RKO (cell line): ENCODE results near the gene ZNF8.
"Not testable (repeated sequence)": the region's sequence is repeated elsewhere in the genome, so short reads cannot be mapped to it uniquely, and the experiment has no call there.

Experiments
- DNase-seq: peaks from one replicate; pipeline ENCODE4 v3.0.0-alpha.2; 2016; ENCODE audit warnings: low spot score

Gene ZNF8

GRCh38 chr19:58336216-58336615 lies 57.5 kb downstream of the ZNF8 start:
- no peak for DNase-seq

- no peak for DNase-seq
Measured at GRCh38 chr19:58336820-58337219, 58.1 kb downstream of the ZNF8 start.

GRCh38 chr19:58338336-58338735 lies 59.6 kb downstream of the ZNF8 start:
- no peak for DNase-seq

GRCh38 chr19:58338825-58339558 lies 60.2 kb downstream of the ZNF8 start:
- peak; percentile 35 for DNase-seq

GRCh38 chr19:58345558-58345957 lies 66.8 kb downstream of the ZNF8 start:
- DNase-seq: no peak

GRCh38 chr19:58346961-58347929 lies 68.5 kb downstream of the ZNF8 start:
- peak; percentile 58 for DNase-seq

- DNase-seq: not testable (repeated sequence)
Measured at GRCh38 chr19:58348080-58348479, 69.3 kb downstream of the ZNF8 start.

- no peak for DNase-seq
Measured at GRCh38 chr19:58349590-58349989, 70.8 kb downstream of the ZNF8 start.

- DNase-seq: no peak
Measured at GRCh38 chr19:58350001-58350861, 71.5 kb downstream of the ZNF8 start.

GRCh38 chr19:58350871-58351557 lies 72.3 kb downstream of the ZNF8 start:
- DNase-seq: no peak

- DNase-seq: no peak
Measured at GRCh38 chr19:58351558-58351878, 72.8 kb downstream of the ZNF8 start.

GRCh38 chr19:58351990-58352755 lies 73.4 kb downstream of the ZNF8 start:
- no peak for DNase-seq
